HepG2 (cell line): Measurements from ENCODE around the gene LARP1B. TPM values are rescaled to one million over a fixed set of nuclear protein-coding genes. Genes with fewer than 3 reads are reported as not detected.

Experiments used
- ATM ChIP-seq: fragments of 450-650 bp; IDR thresholded peaks from 2 replicates; pipeline ENCODE4 v1.7.1; 2017; ENCODE audit warnings: mild to moderate bottlenecking, borderline replicate concordance
- CREM ChIP-seq, 2 experiments: sonication (generic) in 1 of 2; formaldehyde crosslinking in 1 of 2; IDR thresholded peaks; 2 replicates each; pipeline versions ENCODE4 v1.4.0 to v1.6.1; 2016 to 2020; ENCODE audit warnings: antibody characterized with exemption in 1 of 2, mild to moderate bottlenecking in 1 of 2, missing genetic modification reagents in 1 of 2
- DPF2 ChIP-seq: sonication (generic); formaldehyde crosslinking; IDR thresholded peaks from 2 replicates; pipeline ENCODE4 v1.4.0; 2020; ENCODE audit warnings: mild to moderate bottlenecking, low read depth, missing genetic modification reagents, borderline replicate concordance
- FIP1L1 ChIP-seq: fragments of 200-400 bp; formaldehyde crosslinking; IDR thresholded peaks from 2 replicates; pipeline ENCODE4 v1.6.1; 2018; ENCODE audit warnings: low read depth, mild to moderate bottlenecking, low read length, moderate library complexity, borderline replicate concordance; ENCODE audit not compliant: insufficient read depth
- FOSL1 ChIP-seq: sonication (generic); formaldehyde crosslinking; IDR thresholded peaks from 2 replicates; pipeline ENCODE4 v1.9.0; 2021; ENCODE audit warnings: missing genetic modification reagents, borderline replicate concordance
- HIC2 ChIP-seq: sonication (generic); formaldehyde crosslinking; IDR thresholded peaks from 2 replicates; pipeline ENCODE4 v1.9.0; 2022; ENCODE audit warnings: low read depth, missing genetic modification reagents
- HNF4A ChIP-seq: sonication (generic); formaldehyde crosslinking; IDR thresholded peaks from 2 replicates; pipeline ENCODE4 v1.4.0; 2020; ENCODE audit warnings: missing genetic modification reagents
- HOMEZ ChIP-seq: IDR thresholded peaks from 2 replicates; pipeline ENCODE4 v1.6.1; 2016; ENCODE audit warnings: low read depth
- KDM6A ChIP-seq: IDR thresholded peaks from 2 replicates; pipeline ENCODE4 v1.6.1; 2016; ENCODE audit warnings: low read depth
- NCOR1 ChIP-seq: fragments of 200-600 bp; sonication (generic); IDR thresholded peaks from 2 replicates; pipeline ENCODE4 v1.7.0; 2017; ENCODE audit warnings: antibody characterized with exemption, low read length, borderline replicate concordance
- PAXIP1 ChIP-seq: sonication (generic); formaldehyde crosslinking; conservative IDR thresholded peaks from 2 replicates; pipeline ENCODE4 v1.4.0; 2020; ENCODE audit warnings: mild to moderate bottlenecking, missing genetic modification reagents, moderate library complexity
- PCBP1 ChIP-seq: fragments of 200-400 bp; formaldehyde crosslinking; IDR thresholded peaks from 2 replicates; pipeline ENCODE4 v1.6.1; 2017; ENCODE audit warnings: mild to moderate bottlenecking, low read depth, low read length, borderline replicate concordance
- REXO4 ChIP-seq: sonication (generic); formaldehyde crosslinking; IDR thresholded peaks from 2 replicates; pipeline ENCODE4 v1.8.0; 2022; ENCODE audit warnings: missing genetic modification reagents, mild to moderate bottlenecking, borderline replicate concordance
- RFX1 ChIP-seq: fragments of 450-650 bp; IDR thresholded peaks from 2 replicates; pipeline ENCODE4 v1.6.1; 2017
- THAP11 ChIP-seq: IDR thresholded peaks from 2 replicates; pipeline ENCODE4 v1.6.1; 2016; ENCODE audit warnings: missing biosample characterization, missing genetic modification reagents
- THYN1 ChIP-seq: sonication (generic); formaldehyde crosslinking; IDR thresholded peaks from 2 replicates; pipeline ENCODE4 v1.8.1; 2023; ENCODE audit warnings: low read depth, mild to moderate bottlenecking, moderate library complexity, missing genetic modification reagents, borderline replicate concordance
- ZBTB1 ChIP-seq: sonication (generic); formaldehyde crosslinking; IDR thresholded peaks from 2 replicates; pipeline ENCODE4 v1.4.0; 2020; ENCODE audit warnings: missing genetic modification reagents, borderline replicate concordance
- ZFP41 ChIP-seq: sonication (generic); formaldehyde crosslinking; IDR thresholded peaks from 2 replicates; pipeline ENCODE4 v1.4.0; 2020; ENCODE audit warnings: mild to moderate bottlenecking, missing genetic modification reagents, borderline replicate concordance
- ZNF12 ChIP-seq: sonication (generic); formaldehyde crosslinking; IDR thresholded peaks from 2 replicates; pipeline ENCODE4 v1.5.0; 2020; ENCODE audit warnings: missing genetic modification reagents
- ZNF337 ChIP-seq: sonication (generic); formaldehyde crosslinking; IDR thresholded peaks from 2 replicates; pipeline ENCODE4 v1.5.1; 2020; ENCODE audit warnings: missing genetic modification reagents, low read depth, mild to moderate bottlenecking, borderline replicate concordance
- ZNF33B ChIP-seq: sonication (generic); formaldehyde crosslinking; IDR thresholded peaks from 2 replicates; pipeline ENCODE4 v1.5.1; 2020; ENCODE audit warnings: mild to moderate bottlenecking, missing genetic modification reagents
- ZNF441 ChIP-seq: sonication (generic); formaldehyde crosslinking; IDR thresholded peaks from 2 replicates; pipeline ENCODE4 v1.7.0; 2021; ENCODE audit warnings: missing genetic modification reagents, borderline replicate concordance
- ZNF629 ChIP-seq: sonication (generic); formaldehyde crosslinking; conservative IDR thresholded peaks from 2 replicates; pipeline ENCODE4 v1.5.0; 2020; ENCODE audit warnings: missing genetic modification reagents
- ZNF7 ChIP-seq: IDR thresholded peaks from 2 replicates; pipeline ENCODE4 v1.6.1; 2016; ENCODE audit warnings: missing biosample characterization, missing genetic modification reagents
- ZNF891 ChIP-seq: sonication (generic); formaldehyde crosslinking; IDR thresholded peaks from 2 replicates; pipeline ENCODE4 v1.5.0; 2020; ENCODE audit warnings: mild to moderate bottlenecking, missing genetic modification reagents
- polyA plus RNA-seq, 8 experiments: library from polyadenylated mRNA; depleted of rRNA in 3 of 8; stranded (reverse) in 7 of 8; unstranded in 1 of 8; fragments of >200 nt; fragmentation: Illumina TruSeq in 4 of 8; extraction: Trizol in 4 of 8; gene quantifications; 2 replicates each; pipeline versions ENCODE4 v1.2.1 to v1.2.3, GENCODE V29; 2011 to 2016; ENCODE audit warnings: low read depth in 4 of 8, missing spikeins in 1 of 8, mixed read lengths in 1 of 8; ENCODE audit not compliant: insufficient read depth in 1 of 8
- total RNA-seq, 5 experiments: library from RNA; depleted of rRNA; stranded (reverse); fragments of >200 nt; fragmentation: Illumina TruSeq; extraction: Trizol; gene quantifications; 2 replicates each; pipeline ENCODE4 v1.2.3, GENCODE V29; 2016; ENCODE audit warnings: low read depth in 1 of 5

The LARP1B gene
- total and polyA plus RNA-seq, 2 of the 13 experiments (the other 11 are each of a cell fraction or from before 2014, with no cell fraction given) = 19.2 to 52.7 TPM

GRCh38 chr4:128031756-128032384, 29.2 kb upstream of the LARP1B start (continued):
- TF ChIP-seq REXO4 (no peak), PCBP1 (no peak), FOSL1 (CRISPR knock-in tag) (no peak), ZNF7 (CRISPR knock-in tag) (no peak), ZBTB1 (CRISPR knock-in tag) (no peak), ZNF337 (CRISPR knock-in tag) (no peak), FIP1L1 (no peak), ATM (no peak), ZNF33B (CRISPR knock-in tag) (no peak), THAP11 (CRISPR knock-in tag) (no peak), ZNF441 (CRISPR knock-in tag) (no peak), PAXIP1 (CRISPR knock-in tag) (peak; percentile 55), HOMEZ (CRISPR knock-in tag) (peak; percentile 37; the same call in 1 of the 2 replicates), NCOR1 (no peak; the same call in 1 of the 2 replicates), RFX1 (no peak), ZNF629 (CRISPR knock-in tag) (no peak), HIC2 (CRISPR knock-in tag) (no peak), HNF4A (peak; percentile 69), ZFP41 (CRISPR knock-in tag) (no peak), ZNF891 (CRISPR knock-in tag) (no peak), CREM (IDR thresholded peaks at IDR 0.05) (no peak), CREM (CRISPR knock-in tag; IDR thresholded peaks at IDR 0.05) (no peak), ZNF12 (CRISPR knock-in tag) (no peak), KDM6A (no peak), DPF2 (CRISPR knock-in tag) (no peak), THYN1 (CRISPR knock-in tag) (no peak)
